Stimulated activated effector memory CD8-positive, alpha-beta T cell treated with anti-CD3 and anti-CD28 coated beads, Interleukin-12 subunit alpha, Interleukin-12 subunit beta, amount 100 ng/mL, for 72 hours (primary cell): ENCODE data around the gene AACS.
"Not testable (repeated sequence)": the region's sequence is repeated elsewhere in the genome, so short reads cannot be mapped to it uniquely, and the experiment has no call there.

Experiments used
- ATAC-seq: fragments of 150-1000 bp; cut with Tn5 transposase; 2 replicates; pipeline ENCODE4 v1.10.0; 2021
- DNase-seq, 2 donors: peaks; one replicate each; pipeline ENCODE4 v3.0.0; 2021 to 2022; ENCODE audit warnings: low spot score in 2 of 2
- H3K27ac Mint-ChIP-seq: one replicate; pipeline ENCODE4 v1.8.0; 2022; ENCODE audit warnings: mild to moderate bottlenecking, mixed read lengths
- H3K36me3 Mint-ChIP-seq: one replicate; pipeline ENCODE4 v1.8.0; 2022; ENCODE audit warnings: mild to moderate bottlenecking, mixed read lengths
- H3K4me1 Mint-ChIP-seq: one replicate; pipeline ENCODE4 v1.8.0; 2022; ENCODE audit warnings: mixed read lengths
- H3K4me3 Mint-ChIP-seq: one replicate; pipeline ENCODE4 v1.8.0; 2022; ENCODE audit warnings: mild to moderate bottlenecking, mixed read lengths
- H3K9me3 Mint-ChIP-seq: one replicate; pipeline ENCODE4 v1.8.0; 2022; ENCODE audit warnings: mixed read lengths

Gene AACS

GRCh38 chr12:125071456-125071855 lies 6.2 kb downstream of the AACS start:
- no peaks in the 10 kb centered on the region for H3K9me3 Mint-ChIP-seq
- no peak overlapping the region for H3K4me3 Mint-ChIP-seq
- peaks cover 19% of the 10 kb centered on the region for H3K36me3 Mint-ChIP-seq
- H3K27ac Mint-ChIP-seq, result no peak overlapping the region
- DNase-seq (no peak), ATAC-seq (peak; percentile 54)
- peaks cover 9% of the 10 kb centered on the region for H3K4me1 Mint-ChIP-seq

- no peak for ATAC-seq
- Mint-ChIP-seq H3K27ac (no peak overlapping the region), H3K36me3 (peaks cover 29% of the 10 kb centered on the region), H3K4me3 (no peak overlapping the region), H3K4me1 (no peaks in the 10 kb centered on the region), H3K9me3 (no peaks in the 10 kb centered on the region)
- DNase-seq, result no peak
Measured at GRCh38 chr12:125072496-125072895, 7.3 kb downstream of the AACS start.

GRCh38 chr12:125074294-125074693 lies 9.1 kb downstream of the AACS start:
- H3K36me3 Mint-ChIP-seq, result peaks cover 47% of the 10 kb centered on the region
- not testable (repeated sequence) for H3K4me3 Mint-ChIP-seq, H3K27ac Mint-ChIP-seq, DNase-seq, H3K9me3 Mint-ChIP-seq, H3K4me1 Mint-ChIP-seq, ATAC-seq

GRCh38 chr12:125076103-125076502 lies 10.9 kb downstream of the AACS start:
- Mint-ChIP-seq H3K4me1 (no peaks in the 10 kb centered on the region), H3K36me3 (peaks cover 58% of the 10 kb centered on the region), H3K27ac (no peak overlapping the region), H3K4me3 (no peak overlapping the region), H3K9me3 (no peaks in the 10 kb centered on the region)
- DNase-seq, result no peak
- no peak for ATAC-seq

- no peak overlapping the region for H3K4me3 Mint-ChIP-seq
- H3K27ac Mint-ChIP-seq, result no peak overlapping the region
- ATAC-seq, result no peak
- DNase-seq, result no peak
- peaks cover 63% of the 10 kb centered on the region for H3K36me3 Mint-ChIP-seq
- H3K9me3 Mint-ChIP-seq, result no peaks in the 10 kb centered on the region
- no peaks in the 10 kb centered on the region for H3K4me1 Mint-ChIP-seq
Measured at GRCh38 chr12:125079084-125079483, 13.8 kb downstream of the AACS start.

GRCh38 chr12:125079648-125080645 lies 14.7 kb downstream of the AACS start:
- Mint-ChIP-seq H3K36me3 (peaks cover 65% of the 10 kb centered on the region), H3K4me1 (no peaks in the 10 kb centered on the region), H3K4me3 (no peak overlapping the region), H3K27ac (no peak overlapping the region), H3K9me3 (no peaks in the 10 kb centered on the region)
- DNase-seq, result no peak
- no peak for ATAC-seq

GRCh38 chr12:125081427-125081826 lies 16.2 kb downstream of the AACS start:
- no peaks in the 10 kb centered on the region for H3K9me3 Mint-ChIP-seq
- H3K27ac Mint-ChIP-seq, result no peak overlapping the region
- DNase-seq (no peak), ATAC-seq (no peak)
- H3K4me3 Mint-ChIP-seq, result no peak overlapping the region
- H3K36me3 Mint-ChIP-seq, result peaks cover 51% of the 10 kb centered on the region
- H3K4me1 Mint-ChIP-seq, result no peaks in the 10 kb centered on the region

GRCh38 chr12:125083072-125083471 lies 17.8 kb downstream of the AACS start:
- no peaks in the 10 kb centered on the region for H3K4me1 Mint-ChIP-seq

GRCh38 chr12:125088199-125088598 lies 23.0 kb downstream of the AACS start:
- H3K27ac Mint-ChIP-seq, H3K4me1 Mint-ChIP-seq, H3K9me3 Mint-ChIP-seq, DNase-seq, ATAC-seq, H3K4me3 Mint-ChIP-seq: not testable (repeated sequence)
- peaks cover 10% of the 10 kb centered on the region for H3K36me3 Mint-ChIP-seq

More at GRCh38 chr12:125083072-125083471, 17.8 kb downstream of the AACS start:
- no peak for DNase-seq
- no peak overlapping the region for H3K4me3 Mint-ChIP-seq
- no peaks in the 10 kb centered on the region for H3K9me3 Mint-ChIP-seq
- ATAC-seq, result no peak
- H3K36me3 Mint-ChIP-seq, result peaks cover 34% of the 10 kb centered on the region
- no peak overlapping the region for H3K27ac Mint-ChIP-seq

- peaks cover 6% of the 10 kb centered on the region for H3K36me3 Mint-ChIP-seq
- H3K4me3 Mint-ChIP-seq, result no peak overlapping the region
- H3K27ac Mint-ChIP-seq, result no peak overlapping the region
- H3K9me3 Mint-ChIP-seq, result no peaks in the 10 kb centered on the region
- ATAC-seq, result no peak
- no peaks in the 10 kb centered on the region for H3K4me1 Mint-ChIP-seq
- no peak for DNase-seq
Measured at GRCh38 chr12:125089083-125089482, 23.8 kb downstream of the AACS start.

- DNase-seq (no peak), ATAC-seq (no peak)
- Mint-ChIP-seq H3K4me3 (no peak overlapping the region), H3K27ac (no peak overlapping the region), H3K36me3 (peaks cover 3% of the 10 kb centered on the region), H3K9me3 (no peaks in the 10 kb centered on the region), H3K4me1 (no peaks in the 10 kb centered on the region)
Measured at GRCh38 chr12:125089626-125090025, 24.4 kb downstream of the AACS start.

- Mint-ChIP-seq H3K4me3 (no peak overlapping the region), H3K4me1 (no peaks in the 10 kb centered on the region), H3K9me3 (no peaks in the 10 kb centered on the region), H3K27ac (no peak overlapping the region), H3K36me3 (no peaks in the 10 kb centered on the region)
- DNase-seq, result no peak
- no peak for ATAC-seq
Measured at GRCh38 chr12:125090437-125090836, 25.2 kb downstream of the AACS start.

GRCh38 chr12:125091401-125091800 lies 26.2 kb downstream of the AACS start:
- H3K9me3 Mint-ChIP-seq, result no peaks in the 10 kb centered on the region
- H3K4me1 Mint-ChIP-seq, result peaks cover 3% of the 10 kb centered on the region
- no peak for ATAC-seq
- no peak overlapping the region for H3K27ac Mint-ChIP-seq
- H3K4me3 Mint-ChIP-seq, result no peak overlapping the region
- no peaks in the 10 kb centered on the region for H3K36me3 Mint-ChIP-seq
- DNase-seq, result no peak

- H3K36me3 Mint-ChIP-seq, result no peaks in the 10 kb centered on the region
- no peak for DNase-seq
- H3K9me3 Mint-ChIP-seq, result no peaks in the 10 kb centered on the region
- peaks cover 9% of the 10 kb centered on the region for H3K4me1 Mint-ChIP-seq
- ATAC-seq, result no peak
- no peak overlapping the region for H3K27ac Mint-ChIP-seq
- no peak overlapping the region for H3K4me3 Mint-ChIP-seq
Measured at GRCh38 chr12:125092108-125092871, 27.1 kb downstream of the AACS start.

GRCh38 chr12:125092872-125093680 lies 27.8 kb downstream of the AACS start:
- H3K4me3 Mint-ChIP-seq, result no peak overlapping the region
- H3K27ac Mint-ChIP-seq, result no peak overlapping the region
- H3K36me3 Mint-ChIP-seq, result no peaks in the 10 kb centered on the region
- H3K9me3 Mint-ChIP-seq, result no peaks in the 10 kb centered on the region
- no peak for ATAC-seq
- peaks cover 15% of the 10 kb centered on the region for H3K4me1 Mint-ChIP-seq
- no peak for DNase-seq
